H9 (cell line): ENCODE measurements around the gene TNFSF10. TPM values are rescaled to one million over a fixed set of nuclear protein-coding genes. Genes with fewer than 3 reads are reported as not detected.

Source experiments
- DNase-seq: peaks from one replicate; pipeline ENCODE4 v3.0.0-alpha.2; 2017
- H2AFZ ChIP-seq: one replicate; pipeline ENCODE4 v1.6.1; 2013; ENCODE audit warnings: mild to moderate bottlenecking, low read length, control low read depth, moderate library complexity
- H2AK5ac ChIP-seq: 2 replicates; pipeline ENCODE4 v1.6.1; 2013; ENCODE audit warnings: low read length, control low read depth, mixed read lengths; ENCODE audit not compliant: insufficient read length
- H2BK120ac ChIP-seq: one replicate; pipeline ENCODE4 v1.6.1; 2013; ENCODE audit warnings: low read depth, mild to moderate bottlenecking, low read length, control low read depth, inconsistent platforms; ENCODE audit not compliant: poor library complexity, severe bottlenecking
- H2BK12ac ChIP-seq: 2 replicates; pipeline ENCODE4 v1.6.1; 2013; ENCODE audit warnings: low read length, control low read depth, mixed read lengths, low read depth; ENCODE audit not compliant: insufficient read length
- H2BK15ac ChIP-seq: 2 replicates; pipeline ENCODE4 v1.6.1; 2013; ENCODE audit warnings: low read depth, low read length, control low read depth
- H2BK20ac ChIP-seq: one replicate; pipeline ENCODE4 v1.6.1; 2013; ENCODE audit warnings: low read depth, mild to moderate bottlenecking, low read length, control low read depth, inconsistent platforms; ENCODE audit not compliant: poor library complexity, severe bottlenecking
- H2BK5ac ChIP-seq: 2 replicates; pipeline ENCODE4 v1.6.1; 2013; ENCODE audit warnings: low read length, control low read depth, mixed read lengths; ENCODE audit not compliant: insufficient read length
- H3K14ac ChIP-seq: 2 replicates; pipeline ENCODE4 v1.6.1; 2013; ENCODE audit warnings: low read length, control low read depth; ENCODE audit not compliant: insufficient read depth
- H3K18ac ChIP-seq: 2 replicates; pipeline ENCODE4 v1.6.1; 2013; ENCODE audit warnings: low read depth, mild to moderate bottlenecking, mixed read lengths, low read length, control low read depth; ENCODE audit not compliant: insufficient read length
- H3K23ac ChIP-seq: 2 replicates; pipeline ENCODE4 v1.6.1; 2013; ENCODE audit warnings: low read length, control low read depth, mixed read lengths, low read depth; ENCODE audit not compliant: insufficient read length
- H3K23me2 ChIP-seq: 2 replicates; pipeline ENCODE4 v1.6.1; 2013; ENCODE audit warnings: low read depth, mild to moderate bottlenecking, mixed read lengths, low read length, control low read depth; ENCODE audit not compliant: insufficient read length, poor library complexity, severe bottlenecking
- H3K27ac ChIP-seq: 2 replicates; pipeline ENCODE4 v1.5.1; 2013; ENCODE audit warnings: low read length, control low read depth, mixed read lengths, low read depth; ENCODE audit not compliant: insufficient read length
- H3K27me3 ChIP-seq: 2 replicates; pipeline ENCODE4 v1.6.1; 2013; ENCODE audit warnings: low read length, control low read depth, inconsistent platforms; ENCODE audit not compliant: insufficient read depth
- H3K4ac ChIP-seq: 2 replicates; pipeline ENCODE4 v1.6.1; 2013; ENCODE audit warnings: low read depth, mild to moderate bottlenecking, control low read depth, inconsistent platforms, low read length, moderate library complexity
- H3K4me1 ChIP-seq: 2 replicates; pipeline ENCODE4 v1.6.1; 2013; ENCODE audit warnings: low read length, control low read depth, inconsistent platforms; ENCODE audit not compliant: insufficient read depth
- H3K4me2 ChIP-seq: 2 replicates; pipeline ENCODE4 v1.6.1; 2013; ENCODE audit warnings: low read length, control low read depth, mixed read lengths; ENCODE audit not compliant: insufficient read length, insufficient read depth
- H3K56ac ChIP-seq: 2 replicates; pipeline ENCODE4 v1.6.1; 2013; ENCODE audit warnings: low read depth, mild to moderate bottlenecking, mixed read lengths, low read length, control low read depth; ENCODE audit not compliant: insufficient read length
- H3K79me1 ChIP-seq: 2 replicates; pipeline ENCODE4 v1.6.1; 2013; ENCODE audit warnings: low read depth, mild to moderate bottlenecking, moderate library complexity, low read length, control low read depth, inconsistent platforms; ENCODE audit not compliant: insufficient read depth, poor library complexity, severe bottlenecking
- H3K79me2 ChIP-seq: 2 replicates; pipeline ENCODE4 v1.6.1; 2013; ENCODE audit warnings: low read length, control low read depth, inconsistent platforms; ENCODE audit not compliant: insufficient read depth
- H3K9ac ChIP-seq: 2 replicates; pipeline ENCODE4 v1.6.1; 2013; ENCODE audit warnings: low read length, control low read depth, mixed read lengths; ENCODE audit not compliant: insufficient read length; ENCODE audit errors: extremely low read depth
- H3K9me3 ChIP-seq: one replicate; pipeline ENCODE4 v1.6.1; 2013; ENCODE audit warnings: low read depth, low read length, inconsistent platforms; ENCODE audit not compliant: control insufficient read depth
- H3T11ph ChIP-seq: one replicate; pipeline ENCODE4 v1.6.1; 2013; ENCODE audit warnings: mild to moderate bottlenecking, low read length, control low read depth, inconsistent platforms
- H4K20me1 ChIP-seq: one replicate; pipeline ENCODE4 v1.6.1; 2013; ENCODE audit not compliant: control insufficient read depth, insufficient read length, insufficient read depth
- H4K5ac ChIP-seq: 2 replicates; pipeline ENCODE4 v1.6.1; 2013; ENCODE audit warnings: low read depth, mild to moderate bottlenecking, mixed read lengths, low read length, control low read depth; ENCODE audit not compliant: insufficient read length
- H4K8ac ChIP-seq: replicated peaks from 2 replicates; pipeline ENCODE4 v1.6.1; 2013; ENCODE audit warnings: low read length, control low read depth, mixed read lengths, low read depth; ENCODE audit not compliant: insufficient read length
- H4K91ac ChIP-seq: 2 replicates; pipeline ENCODE4 v1.6.1; 2013; ENCODE audit warnings: low read depth, mild to moderate bottlenecking, moderate library complexity, mixed read lengths, low read length, control low read depth; ENCODE audit not compliant: insufficient read length
- H3K27ac Mint-ChIP-seq, 3 experiments: 2 replicates in 2 of 3; 3 replicates in 1 of 3; pipeline ENCODE4 v1.8.0; 2020 to 2021; ENCODE audit warnings: mixed read lengths in 3 of 3, mild to moderate bottlenecking in 1 of 3, moderate library complexity in 1 of 3
- H3K27me3 Mint-ChIP-seq: 2 replicates; pipeline ENCODE4 v1.8.0; 2021; ENCODE audit warnings: low read depth, mild to moderate bottlenecking, moderate library complexity, mixed read lengths
- H3K36me3 Mint-ChIP-seq, 3 experiments: 2 replicates in 2 of 3; 3 replicates in 1 of 3; pipeline ENCODE4 v1.8.0; 2020 to 2021; ENCODE audit warnings: low read depth in 3 of 3, mixed read lengths in 3 of 3; ENCODE audit not compliant: insufficient read depth in 1 of 3
- H3K4me1 Mint-ChIP-seq, 2 experiments: 2 replicates each; pipeline ENCODE4 v1.8.0; 2020; ENCODE audit warnings: mixed read lengths in 2 of 2
- H3K4me3 Mint-ChIP-seq, 2 experiments: 2 replicates in 1 of 2; 3 replicates in 1 of 2; pipeline ENCODE4 v1.8.0; 2020 to 2021; ENCODE audit warnings: mild to moderate bottlenecking in 2 of 2, mixed read lengths in 2 of 2, moderate library complexity in 1 of 2
- H3K9me3 Mint-ChIP-seq, 2 experiments: 2 replicates in 1 of 2; 3 replicates in 1 of 2; pipeline ENCODE4 v1.8.0; 2020; ENCODE audit warnings: mild to moderate bottlenecking in 2 of 2, mixed read lengths in 2 of 2, moderate library complexity in 1 of 2
- CTCF ChIP-seq: fragments of 200-600 bp; sonication (generic); conservative IDR thresholded peaks from 3 replicates; pipeline ENCODE4 v1.8.0; 2021; ENCODE audit warnings: antibody characterized with exemption, mild to moderate bottlenecking
- total RNA-seq: library from RNA; stranded (reverse); gene quantifications from 2 replicates; pipeline ENCODE4 v1.2.1, GENCODE V29; 2021

TNFSF10 gene
- total RNA-seq, 1 experiment from 2014 or later: not detected

- no peak for DNase-seq
- H2BK120ac ChIP-seq: no peak overlapping the region
- Mint-ChIP-seq H3K4me1 (no peaks in the 10 kb centered on the region), H3K36me3 (no peaks in the 10 kb centered on the region), H3K9me3 (no peaks in the 10 kb centered on the region), H3K4me3 (no peak overlapping the region), H3K27ac (no peak overlapping the region), H3K27me3 (no peaks in the 10 kb centered on the region; the same call in 1 of the 2 replicates)
- no peak overlapping the region for H2BK5ac ChIP-seq
- H3K23me2 ChIP-seq: no peaks in the 10 kb centered on the region
- H3K4me2 ChIP-seq: no peak overlapping the region
- H2BK20ac ChIP-seq: no peak overlapping the region
- no peak overlapping the region for H3K23ac ChIP-seq
- H3K79me2 ChIP-seq: no peaks in the 10 kb centered on the region
- no peak overlapping the region for H2BK12ac ChIP-seq
- no peak overlapping the region for H3T11ph ChIP-seq
- H3K27me3 ChIP-seq: no peaks in the 10 kb centered on the region
- no peak overlapping the region for H2BK15ac ChIP-seq
- no peak overlapping the region for H2AFZ ChIP-seq
- no peaks in the 10 kb centered on the region for H3K4me1 ChIP-seq
- no peak overlapping the region for H3K9ac ChIP-seq
- no peaks in the 10 kb centered on the region for H3K9me3 ChIP-seq
- H3K56ac ChIP-seq: no peak overlapping the region
- H4K5ac ChIP-seq: no peak overlapping the region
- no peak overlapping the region for H2AK5ac ChIP-seq
- H3K18ac ChIP-seq: no peak overlapping the region
- no peak for TF ChIP-seq CTCF
- H3K79me1 ChIP-seq: no peaks in the 10 kb centered on the region
- no peaks in the 10 kb centered on the region for H4K20me1 ChIP-seq
- no peak overlapping the region for H4K8ac ChIP-seq
- no peak overlapping the region for H4K91ac ChIP-seq
- H3K27ac ChIP-seq: no peak overlapping the region
- no peak overlapping the region for H3K14ac ChIP-seq
- no peak overlapping the region for H3K4ac ChIP-seq
Observed at GRCh38 chr3:172552607-172553006, 29.4 kb upstream of the TNFSF10 start.
